Astrocyte (in vitro differentiated cells and primary cell): ENCODE results near the gene IL1RAPL2. TPM values are rescaled to one million over a fixed set of nuclear protein-coding genes. Genes with fewer than 3 reads are reported as not detected.
A peak's percentile ranks its signal among the peaks of the same experiment; 100 is the strongest.

Experiments used
- DNase-seq: peaks from one replicate; pipeline ENCODE4 v3.0.0-alpha.2; 2010; ENCODE audit warnings: low read depth
- FAIRE-seq: peaks from 2 replicates; lab custom pipeline; 2011; peaks lifted over from hg19 to GRCh38; lab: Jason Lieb, UNC
- H2AFZ ChIP-seq: 2 replicates; pipeline ENCODE4 v1.6.0; 2012; ENCODE audit warnings: low read depth, low read length, inconsistent platforms
- H3K27ac ChIP-seq: 2 replicates; pipeline ENCODE4 v1.5.1; 2011; ENCODE audit warnings: low read depth, low read length, inconsistent platforms
- H3K27me3 ChIP-seq: 2 replicates; pipeline ENCODE4 v1.6.0; 2011; ENCODE audit warnings: low read length, inconsistent platforms; ENCODE audit not compliant: insufficient read depth
- H3K36me3 ChIP-seq: 2 replicates; pipeline ENCODE4 v1.5.1; 2011; ENCODE audit warnings: low read length, inconsistent platforms; ENCODE audit not compliant: insufficient read depth
- H3K4me1 ChIP-seq: 2 replicates; pipeline ENCODE4 v1.5.1; 2011; ENCODE audit warnings: low read length, inconsistent platforms; ENCODE audit not compliant: insufficient read depth
- H3K4me2 ChIP-seq: 2 replicates; pipeline ENCODE4 v1.6.0; 2012; ENCODE audit warnings: low read length, inconsistent platforms
- H3K4me3 ChIP-seq: 2 replicates; pipeline ENCODE4 v1.5.1; 2011; ENCODE audit warnings: low read depth, mild to moderate bottlenecking, low read length, inconsistent platforms; ENCODE audit not compliant: insufficient read depth
- H3K79me2 ChIP-seq: 2 replicates; pipeline ENCODE4 v1.6.0; 2012; ENCODE audit warnings: mild to moderate bottlenecking, low read length, inconsistent platforms; ENCODE audit not compliant: insufficient read depth
- H3K9ac ChIP-seq: 2 replicates; pipeline ENCODE4 v1.6.0; 2012; ENCODE audit warnings: mild to moderate bottlenecking, low read length, inconsistent platforms
- H3K9me3 ChIP-seq: 2 replicates; pipeline ENCODE4 v1.5.1; 2012; ENCODE audit warnings: low read depth, mild to moderate bottlenecking, low read length, inconsistent platforms; ENCODE audit not compliant: insufficient read depth
- H4K20me1 ChIP-seq: 2 replicates; pipeline ENCODE4 v1.6.0; 2012; ENCODE audit warnings: low read length, inconsistent platforms; ENCODE audit not compliant: insufficient read depth
- H3K27ac Mint-ChIP-seq: one replicate; pipeline ENCODE4 v1.8.0; 2021; ENCODE audit warnings: mild to moderate bottlenecking, mixed read lengths; ENCODE audit not compliant: unreplicated experiment
- H3K27me3 Mint-ChIP-seq: one replicate; pipeline ENCODE4 v1.8.0; 2021; ENCODE audit warnings: low read depth, mixed read lengths; ENCODE audit not compliant: unreplicated experiment
- H3K36me3 Mint-ChIP-seq: one replicate; pipeline ENCODE4 v1.8.0; 2021; ENCODE audit warnings: low read depth, mixed read lengths; ENCODE audit not compliant: unreplicated experiment
- H3K4me1 Mint-ChIP-seq: one replicate; pipeline ENCODE4 v1.8.0; 2021; ENCODE audit warnings: low read depth, mixed read lengths; ENCODE audit not compliant: unreplicated experiment
- H3K4me3 Mint-ChIP-seq: one replicate; pipeline ENCODE4 v1.8.0; 2021; ENCODE audit warnings: mild to moderate bottlenecking, moderate library complexity, mixed read lengths; ENCODE audit not compliant: unreplicated experiment
- H3K9me3 Mint-ChIP-seq: one replicate; pipeline ENCODE4 v1.8.0; 2021; ENCODE audit warnings: mild to moderate bottlenecking, mixed read lengths; ENCODE audit not compliant: unreplicated experiment
- EZH2 ChIP-seq: IDR thresholded peaks from 2 replicates; pipeline ENCODE4 v1.6.1; 2012; ENCODE audit warnings: mild to moderate bottlenecking, low read length, inconsistent platforms; ENCODE audit not compliant: insufficient read depth
- total RNA-seq: library from RNA; stranded (reverse); gene quantifications from 2 replicates; pipeline ENCODE4 v1.2.1, GENCODE V29; 2021
- TF ChIP-seq, protein P1 (sequence below): IDR thresholded peaks from 2 replicates; pipeline ENCODE4 v1.5.1; 2011; ENCODE audit warnings: low read depth, mild to moderate bottlenecking, inconsistent platforms, low read length, moderate library complexity; ENCODE audit not compliant: insufficient read depth

IL1RAPL2 gene
- total RNA-seq, 1 donor from 2014 or later, result 0.16 TPM

DNA sequence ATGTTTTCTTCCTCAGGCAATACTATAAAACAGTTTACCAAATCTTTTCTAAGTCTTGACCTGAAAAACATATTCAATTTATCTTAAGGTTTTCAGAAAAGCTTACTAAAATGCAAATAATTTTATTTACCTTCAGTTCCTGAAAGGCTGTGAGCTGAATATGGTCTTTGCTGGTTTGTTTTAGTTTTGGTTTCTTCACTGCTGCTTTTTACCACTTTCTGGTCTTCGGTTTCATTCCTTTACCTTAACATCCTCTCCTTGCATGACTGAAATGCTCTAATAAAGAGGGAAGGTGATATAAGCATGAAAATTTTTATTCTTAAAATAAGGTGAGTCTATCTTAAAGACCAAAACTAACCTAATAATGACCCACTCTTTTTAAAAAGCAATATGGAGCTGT lies 1159.2 kb downstream of the IL1RAPL2 start:
- Mint-ChIP-seq H3K36me3 (no peaks in the 10 kb centered on the region), H3K4me3 (no peak overlapping the region), H3K27ac (no peak overlapping the region), H3K9me3 (no peaks in the 10 kb centered on the region), H3K4me1 (no peaks in the 10 kb centered on the region), H3K27me3 (no peaks in the 10 kb centered on the region)
- FAIRE-seq, result peak; percentile 37
- Histone ChIP-seq H2AFZ (no peak overlapping the region), H3K9me3 (no peaks in the 10 kb centered on the region), H3K4me2 (no peak overlapping the region), H3K9ac (no peak overlapping the region), H3K4me3 (no peak overlapping the region), H4K20me1 (no peaks in the 10 kb centered on the region), H3K36me3 (no peaks in the 10 kb centered on the region), H3K79me2 (no peaks in the 10 kb centered on the region), H3K4me1 (no peaks in the 10 kb centered on the region), H3K27me3 (no peaks in the 10 kb centered on the region), H3K27ac (no peak overlapping the region)
- no peak for DNase-seq
- TF ChIP-seq, protein P1, sequence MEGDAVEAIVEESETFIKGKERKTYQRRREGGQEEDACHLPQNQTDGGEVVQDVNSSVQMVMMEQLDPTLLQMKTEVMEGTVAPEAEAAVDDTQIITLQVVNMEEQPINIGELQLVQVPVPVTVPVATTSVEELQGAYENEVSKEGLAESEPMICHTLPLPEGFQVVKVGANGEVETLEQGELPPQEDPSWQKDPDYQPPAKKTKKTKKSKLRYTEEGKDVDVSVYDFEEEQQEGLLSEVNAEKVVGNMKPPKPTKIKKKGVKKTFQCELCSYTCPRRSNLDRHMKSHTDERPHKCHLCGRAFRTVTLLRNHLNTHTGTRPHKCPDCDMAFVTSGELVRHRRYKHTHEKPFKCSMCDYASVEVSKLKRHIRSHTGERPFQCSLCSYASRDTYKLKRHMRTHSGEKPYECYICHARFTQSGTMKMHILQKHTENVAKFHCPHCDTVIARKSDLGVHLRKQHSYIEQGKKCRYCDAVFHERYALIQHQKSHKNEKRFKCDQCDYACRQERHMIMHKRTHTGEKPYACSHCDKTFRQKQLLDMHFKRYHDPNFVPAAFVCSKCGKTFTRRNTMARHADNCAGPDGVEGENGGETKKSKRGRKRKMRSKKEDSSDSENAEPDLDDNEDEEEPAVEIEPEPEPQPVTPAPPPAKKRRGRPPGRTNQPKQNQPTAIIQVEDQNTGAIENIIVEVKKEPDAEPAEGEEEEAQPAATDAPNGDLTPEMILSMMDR, result no peak
- TF ChIP-seq EZH2, result no peak

DNA sequence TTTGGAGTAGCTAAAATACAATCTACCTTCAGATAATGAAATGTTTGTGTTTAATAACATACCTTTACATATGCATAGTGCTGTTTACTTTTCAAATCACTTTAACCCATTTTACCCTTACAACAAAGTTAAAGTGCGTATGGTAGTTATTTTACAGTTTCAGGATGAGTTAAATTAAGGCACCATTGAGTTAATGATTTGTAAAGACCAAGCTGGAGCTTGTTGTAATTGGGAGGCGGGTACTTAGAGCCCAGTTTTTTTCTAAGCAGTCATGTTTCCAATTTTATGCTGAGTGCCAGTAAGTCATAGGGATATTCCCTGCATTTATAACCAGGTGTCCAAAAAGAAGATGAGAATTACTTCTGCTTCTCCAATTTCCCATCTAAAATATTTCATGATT lies 1172.2 kb downstream of the IL1RAPL2 start:
- H3K9me3 Mint-ChIP-seq, result no peaks in the 10 kb centered on the region
- no peak overlapping the region for H3K27ac ChIP-seq
- H3K4me3 Mint-ChIP-seq, result no peak overlapping the region
- no peak overlapping the region for H3K27ac Mint-ChIP-seq
- H3K9me3 ChIP-seq, result no peaks in the 10 kb centered on the region
- no peaks in the 10 kb centered on the region for H3K4me1 ChIP-seq
- H3K36me3 Mint-ChIP-seq, result no peaks in the 10 kb centered on the region
- H2AFZ ChIP-seq, result no peak overlapping the region
- no peaks in the 10 kb centered on the region for H3K36me3 ChIP-seq
- no peak for TF ChIP-seq EZH2
- TF ChIP-seq, protein P1, result no peak
- no peak overlapping the region for H3K4me3 ChIP-seq
- H3K79me2 ChIP-seq, result no peaks in the 10 kb centered on the region
- H3K4me2 ChIP-seq, result no peak overlapping the region
- H3K4me1 Mint-ChIP-seq, result no peaks in the 10 kb centered on the region
- DNase-seq, result no peak
- no peaks in the 10 kb centered on the region for H4K20me1 ChIP-seq
- H3K27me3 ChIP-seq, result no peaks in the 10 kb centered on the region
- FAIRE-seq, result peak; percentile 62
- H3K27me3 Mint-ChIP-seq, result no peaks in the 10 kb centered on the region
- no peak overlapping the region for H3K9ac ChIP-seq

DNA sequence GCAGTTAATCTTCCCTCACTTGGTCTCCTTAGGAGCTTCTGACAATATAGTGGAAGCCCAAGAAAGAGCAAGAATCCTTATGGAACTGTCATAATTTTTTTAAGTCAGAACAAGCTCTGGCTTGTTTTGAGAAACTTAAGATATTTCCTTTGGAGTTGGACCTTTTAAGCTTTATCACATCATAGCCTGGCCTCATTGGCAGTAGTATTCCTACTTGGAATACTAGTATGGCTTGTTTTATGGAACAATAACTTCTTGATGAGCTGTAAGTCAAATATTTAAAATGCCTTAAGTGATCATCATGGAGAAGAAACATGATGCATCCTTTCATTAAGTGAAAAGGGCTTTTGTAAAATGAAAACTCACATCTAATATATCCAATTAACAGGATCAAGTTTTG lies 1178.3 kb downstream of the IL1RAPL2 start:
- Histone ChIP-seq H3K36me3 (no peaks in the 10 kb centered on the region), H3K27ac (no peak overlapping the region), H2AFZ (no peak overlapping the region), H3K9me3 (no peaks in the 10 kb centered on the region), H3K9ac (no peak overlapping the region), H3K79me2 (no peaks in the 10 kb centered on the region), H3K4me2 (no peak overlapping the region), H4K20me1 (no peaks in the 10 kb centered on the region), H3K4me1 (no peaks in the 10 kb centered on the region), H3K27me3 (no peaks in the 10 kb centered on the region), H3K4me3 (no peak overlapping the region)
- DNase-seq (no peak), FAIRE-seq (peak; percentile 69)
- no peak overlapping the region for H3K4me3 Mint-ChIP-seq
- no peak overlapping the region for H3K27ac Mint-ChIP-seq
- TF ChIP-seq EZH2, result no peak
- TF ChIP-seq, protein P1, result no peak
- H3K4me1 Mint-ChIP-seq, result no peaks in the 10 kb centered on the region
- H3K36me3 Mint-ChIP-seq, result no peaks in the 10 kb centered on the region
- H3K27me3 Mint-ChIP-seq, result no peaks in the 10 kb centered on the region
- H3K9me3 Mint-ChIP-seq, result no peaks in the 10 kb centered on the region
